Pancreas (tissue), 10 donors: ENCODE results near the gene TMPRSS11E. TPM values are rescaled to one million over a fixed set of nuclear protein-coding genes. Genes with fewer than 3 reads are reported as not detected.

Source experiments
- ATAC-seq, 4 donors: fragments of 200-7000 bp; cut with Tn5 transposase; one replicate each; pipeline versions ENCODE4 v1.8.0 to v1.9.1; 2020; ENCODE audit warnings: mild to moderate bottlenecking in 4 of 4, moderate library complexity in 4 of 4
- DNase-seq, 6 donors: peaks; one replicate each; pipeline ENCODE4 v3.0.0-alpha.2; 2020
- FAIRE-seq: peaks from 2 replicates; lab custom pipeline; 2012; peaks lifted over from hg19 to GRCh38; lab: Jason Lieb, UNC
- H3K27ac ChIP-seq, 4 donors: fragments of 200-600 bp; sonication (generic); 1 replicate in 3 of 4; 2 replicates in 1 of 4; pipeline versions ENCODE4 v1.5.0 to v1.8.0; 2020
- H3K27me3 ChIP-seq, 4 donors: fragments of 200-600 bp; one replicate each; pipeline ENCODE4 v1.8.0; 2021
- H3K36me3 ChIP-seq, 3 donors: fragments of 200-600 bp; sonication (generic) in 1 of 3; one replicate each; pipeline versions ENCODE4 v1.5.0 to v1.8.0; 2020 to 2021
- H3K4me1 ChIP-seq, 3 donors: fragments of 200-600 bp; one replicate each; pipeline ENCODE4 v1.8.0; 2021
- H3K4me3 ChIP-seq, 4 donors: fragments of 200-600 bp; sonication (generic) in 2 of 4; one replicate each; pipeline versions ENCODE4 v1.5.0 to v1.8.0; 2020 to 2021
- H3K9me3 ChIP-seq, 4 donors: fragments of 200-600 bp; one replicate each; pipeline ENCODE4 v1.8.0; 2021
- CTCF ChIP-seq, 4 donors: fragments of 200-600 bp; sonication (generic) in 3 of 4; IDR thresholded peaks; one replicate each; pipeline versions ENCODE4 v1.5.0 to v1.8.0; 2021; ENCODE audit warnings: antibody characterized with exemption in 4 of 4
- WGBS, 2 donors: extraction: QIAGEN DNeasy Blood & Tissue Kit; methylation state at CpG; one replicate each; pipeline ENCODE4 v1.1.7; 2013; 5-methylcytosine and 5-hydroxymethylcytosine counted together
- intact Hi-C, 3 donors: fragments of 100-400 bp; cut with DNase I; formaldehyde crosslinking; loops; one replicate each; pipeline versions ENCODE4 v1.11.1 to v1.14.2; 2022
- polyA plus RNA-seq, 2 donors: library from polyadenylated mRNA; stranded (reverse); fragments of 200-250 nt; gene quantifications; one replicate each; pipeline ENCODE4 v1.2.3, GENCODE V29; 2013
- total RNA-seq, 6 donors: library from RNA; stranded (reverse); fragmentation: NEBNext Ultra II Directional in 4 of 6; extraction: Animal tissue kit (Norgen Biotek cat#: 25700) in 4 of 6; gene quantifications; one replicate each; pipeline versions ENCODE4 v1.2.1 to v1.2.4, GENCODE V29; 2021 to 2023
- donor health status: healthy with polysubstance abuse.
- donor health status: DM: no; HTN: no; CAD: no; lungs with moderate emphysema.
- donor health status: DM: no; HTN: no; CAD: no.
- donor health status: control.
- donor health status: control.
- donor health status: Bipolar disorder and iron deficiency.
- donor health status: DM: yes; HTN: yes; CAD: no.
- donor health status: DM: no; HTN: no; CAD: no.
- donor health status: DM: no; HTN: no; CAD: no.
- donor health status: DM: yes; HTN: yes; CAD: no.

The TMPRSS11E gene
- total and polyA plus RNA-seq, 8 donors, result 0.20 to 1.0 (median 0.64) TPM; not detected in 2

GRCh38 chr4:68416591-68416990 is 30.7 kb upstream of the TMPRSS11E start:
- FAIRE-seq (no peak), ATAC-seq (no peak), DNase-seq (no peak)
- Histone ChIP-seq H3K36me3 (no peaks in the 10 kb centered on the region), H3K4me3 (no peak overlapping the region), H3K9me3 (no peaks in the 10 kb centered on the region), H3K27me3 (no peaks in the 10 kb centered on the region), H3K4me1 (no peaks in the 10 kb centered on the region), H3K27ac (no peak overlapping the region)
- no peak for TF ChIP-seq CTCF (IDR thresholded peaks at IDR 0.05)
- 85 to 86% methylated on average over 3 of the region's 3 CpGs for WGBS, 2 donors
- intact Hi-C loops, result no loop called here

- 80 to 86% methylated on average over 3 of the region's 3 CpGs for WGBS, 2 donors
- Histone ChIP-seq H3K27me3 (no peaks in the 10 kb centered on the region), H3K27ac (no peak overlapping the region), H3K9me3 (no peaks in the 10 kb centered on the region), H3K4me1 (no peaks in the 10 kb centered on the region), H3K36me3 (no peaks in the 10 kb centered on the region), H3K4me3 (no peak overlapping the region)
- intact Hi-C loops, result no loop called here
- no peak for ATAC-seq
- FAIRE-seq, result peak; percentile 93
- DNase-seq, result no peak
- TF ChIP-seq CTCF (IDR thresholded peaks at IDR 0.05), result no peak
These were observed 20.7 kb upstream of the TMPRSS11E start for GRCh38 chr4:68426516-68426915.

- no peak overlapping the region for H3K4me3 ChIP-seq
- no peaks in the 10 kb centered on the region for H3K36me3 ChIP-seq
- TF ChIP-seq CTCF (IDR thresholded peaks at IDR 0.05), result no peak
- 81 to 95% methylated on average over 1 of the region's 1 CpG for WGBS, 2 donors
- H3K4me1 ChIP-seq, result no peaks in the 10 kb centered on the region
- FAIRE-seq, result no peak
- no peak overlapping the region for H3K27ac ChIP-seq
- intact Hi-C loops, result no loop called here
- H3K9me3 ChIP-seq, result no peaks in the 10 kb centered on the region
- no peak for ATAC-seq
- no peaks in the 10 kb centered on the region for H3K27me3 ChIP-seq
- no peak for DNase-seq
These were observed 16.9 kb upstream of the TMPRSS11E start for GRCh38 chr4:68430337-68430736.

- Histone ChIP-seq H3K27me3 (no peaks in the 10 kb centered on the region), H3K27ac (no peak overlapping the region), H3K36me3 (no peaks in the 10 kb centered on the region), H3K4me1 (no peaks in the 10 kb centered on the region), H3K9me3 (no peaks in the 10 kb centered on the region), H3K4me3 (no peak overlapping the region)
- ATAC-seq (no peak), DNase-seq (no peak), FAIRE-seq (no peak)
- intact Hi-C loops, result no loop called here
- no peak for TF ChIP-seq CTCF (IDR thresholded peaks at IDR 0.05)
These were observed 14.9 kb upstream of the TMPRSS11E start for GRCh38 chr4:68432320-68432719.

GRCh38 chr4:68433582-68433981 is 13.7 kb upstream of the TMPRSS11E start:
- no peaks in the 10 kb centered on the region for H3K27me3 ChIP-seq
- FAIRE-seq (no peak), ATAC-seq (no peak), DNase-seq (no peak)
- no peaks in the 10 kb centered on the region for H3K36me3 ChIP-seq
- no peaks in the 10 kb centered on the region for H3K9me3 ChIP-seq
- no peak overlapping the region for H3K4me3 ChIP-seq
- 67 to 82% methylated on average over 5 of the region's 5 CpGs for WGBS, 2 donors
- no peak for TF ChIP-seq CTCF (IDR thresholded peaks at IDR 0.05)
- no peak overlapping the region for H3K27ac ChIP-seq
- H3K4me1 ChIP-seq, result no peaks in the 10 kb centered on the region
- intact Hi-C loops, result no loop called here
